GM12891 (cell line): ENCODE results near the gene LCOR.

Source experiments
- POLR2A ChIP-seq: IDR thresholded peaks from 2 replicates; pipeline ENCODE4 v1.6.1; 2011; ENCODE audit warnings: low read depth, low read length, control low read depth
- POLR2AphosphoS5 ChIP-seq: IDR thresholded peaks from 2 replicates; pipeline ENCODE4 v1.6.1; 2011; ENCODE audit warnings: low read depth, low read length, control low read depth
- POU2F2 ChIP-seq: IDR thresholded peaks from 2 replicates; pipeline ENCODE4 v1.6.1; 2011; ENCODE audit warnings: low read depth, mild to moderate bottlenecking, control low read depth, low read length, moderate library complexity
- SPI1 ChIP-seq: IDR thresholded peaks from 2 replicates; pipeline ENCODE4 v1.6.1; 2011; ENCODE audit warnings: low read depth, low read length, control low read depth
- TAF1 ChIP-seq: IDR thresholded peaks from 2 replicates; pipeline ENCODE4 v1.6.1; 2011; ENCODE audit warnings: low read depth, low read length, control low read depth

DNA sequence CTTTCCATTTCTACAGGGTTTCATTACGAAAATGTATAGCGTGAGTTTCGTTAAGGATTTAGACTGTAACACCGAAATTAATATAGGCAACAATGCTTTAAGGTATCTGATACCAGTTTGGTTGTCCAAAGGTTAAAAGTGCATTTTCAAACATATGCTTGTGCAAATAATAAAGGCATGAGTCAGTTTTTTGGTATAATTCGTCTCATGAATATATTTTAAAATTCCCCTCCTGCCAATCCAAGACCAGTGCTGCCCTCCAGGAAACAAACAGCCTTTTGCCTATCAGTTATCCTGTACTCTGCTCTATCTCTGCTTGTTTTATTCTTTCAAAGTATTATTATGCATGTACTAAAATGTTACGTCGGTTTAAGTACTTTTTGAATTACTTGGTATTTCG lies 2.0 kb downstream of the LCOR start:
- TF ChIP-seq POLR2A (no peak), TAF1 (no peak), POLR2AphosphoS5 (no peak), SPI1 (no peak), POU2F2 (no peak)
